ENCODE results near the gene ZNRF4. TPM values are rescaled to one million over a fixed set of nuclear protein-coding genes. Genes with fewer than 3 reads are reported as not detected.

Gene ZNRF4
- total RNA-seq, 1 donor from 2014 or later: not detected

DNA sequence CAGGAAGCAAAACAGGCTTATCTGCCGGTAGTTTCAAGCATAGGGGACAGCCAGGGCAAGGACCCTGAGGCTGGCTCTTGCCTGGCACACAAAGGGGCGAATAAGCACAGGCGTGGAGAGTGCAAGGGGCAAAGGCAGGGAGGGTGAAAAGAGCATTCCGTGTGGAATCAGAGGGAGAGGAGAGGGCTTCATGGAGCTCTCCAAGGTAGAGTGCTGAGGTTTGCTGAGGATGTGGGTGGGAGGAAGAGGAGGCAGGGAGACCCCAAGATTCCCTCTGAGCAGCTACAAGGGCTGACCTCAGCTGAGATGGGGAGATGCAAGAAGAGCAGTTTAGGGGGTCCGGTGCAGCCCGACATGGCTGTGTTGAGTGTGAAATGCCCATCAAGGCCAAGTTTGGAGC is 36.5 kb upstream of the ZNRF4 start:
- no peaks in the 10 kb centered on the region for H3K4me1 ChIP-seq
- H3K4me3 ChIP-seq: no peak overlapping the region
- intact Hi-C loops (cut with DNase I): no loop called here
- no peak overlapping the region for H3K27ac ChIP-seq
- no peaks in the 10 kb centered on the region for H3K9me3 ChIP-seq
- DNase-seq (ENCODE audit: extremely low spot score in 2 of 2): no peak
- no peak for TF ChIP-seq POLR2AphosphoS5 (IDR thresholded peaks at IDR 0.05; ENCODE audit: insufficient read depth in 1 of 2, low read depth in 1 of 2)
- TF ChIP-seq, protein P1, sequence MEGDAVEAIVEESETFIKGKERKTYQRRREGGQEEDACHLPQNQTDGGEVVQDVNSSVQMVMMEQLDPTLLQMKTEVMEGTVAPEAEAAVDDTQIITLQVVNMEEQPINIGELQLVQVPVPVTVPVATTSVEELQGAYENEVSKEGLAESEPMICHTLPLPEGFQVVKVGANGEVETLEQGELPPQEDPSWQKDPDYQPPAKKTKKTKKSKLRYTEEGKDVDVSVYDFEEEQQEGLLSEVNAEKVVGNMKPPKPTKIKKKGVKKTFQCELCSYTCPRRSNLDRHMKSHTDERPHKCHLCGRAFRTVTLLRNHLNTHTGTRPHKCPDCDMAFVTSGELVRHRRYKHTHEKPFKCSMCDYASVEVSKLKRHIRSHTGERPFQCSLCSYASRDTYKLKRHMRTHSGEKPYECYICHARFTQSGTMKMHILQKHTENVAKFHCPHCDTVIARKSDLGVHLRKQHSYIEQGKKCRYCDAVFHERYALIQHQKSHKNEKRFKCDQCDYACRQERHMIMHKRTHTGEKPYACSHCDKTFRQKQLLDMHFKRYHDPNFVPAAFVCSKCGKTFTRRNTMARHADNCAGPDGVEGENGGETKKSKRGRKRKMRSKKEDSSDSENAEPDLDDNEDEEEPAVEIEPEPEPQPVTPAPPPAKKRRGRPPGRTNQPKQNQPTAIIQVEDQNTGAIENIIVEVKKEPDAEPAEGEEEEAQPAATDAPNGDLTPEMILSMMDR (IDR thresholded peaks at IDR 0.05): no peak
- no peak for TF ChIP-seq POLR2A (IDR thresholded peaks at IDR 0.05)
- H3K36me3 ChIP-seq: no peaks in the 10 kb centered on the region
- no peaks in the 10 kb centered on the region for H3K27me3 ChIP-seq

- H3K4me3 ChIP-seq: no peak overlapping the region
- H3K27ac ChIP-seq: no peak overlapping the region
- intact Hi-C loops (cut with DNase I): no loop called here
- no peaks in the 10 kb centered on the region for H3K9me3 ChIP-seq
- H3K36me3 ChIP-seq: no peaks in the 10 kb centered on the region
- no peak for DNase-seq (ENCODE audit: extremely low spot score in 2 of 2)
- H3K4me1 ChIP-seq: no peaks in the 10 kb centered on the region
- no peaks in the 10 kb centered on the region for H3K27me3 ChIP-seq
- TF ChIP-seq, protein P1 (IDR thresholded peaks at IDR 0.05): no peak
- TF ChIP-seq POLR2A (IDR thresholded peaks at IDR 0.05) (no peak), POLR2AphosphoS5 (IDR thresholded peaks at IDR 0.05; ENCODE audit: insufficient read depth in 1 of 2, low read depth in 1 of 2) (no peak)
Observed at GRCh38 chr19:5420953-5421352, 34.3 kb upstream of the ZNRF4 start.

GRCh38 chr19:5423567-5424125 is 31.6 kb upstream of the ZNRF4 start:
- intact Hi-C loops (cut with DNase I): no loop called here
- H3K27me3 ChIP-seq: no peaks in the 10 kb centered on the region
- no peaks in the 10 kb centered on the region for H3K36me3 ChIP-seq
- no peak overlapping the region for H3K27ac ChIP-seq
- no peak overlapping the region for H3K4me3 ChIP-seq
- DNase-seq (ENCODE audit: extremely low spot score in 2 of 2): no peak
- no peak for TF ChIP-seq POLR2AphosphoS5 (IDR thresholded peaks at IDR 0.05; ENCODE audit: insufficient read depth in 1 of 2, low read depth in 1 of 2)
- TF ChIP-seq, protein P1 (IDR thresholded peaks at IDR 0.05): no peak
- no peak for TF ChIP-seq POLR2A (IDR thresholded peaks at IDR 0.05)
- no peaks in the 10 kb centered on the region for H3K4me1 ChIP-seq
- H3K9me3 ChIP-seq: no peaks in the 10 kb centered on the region

DNA sequence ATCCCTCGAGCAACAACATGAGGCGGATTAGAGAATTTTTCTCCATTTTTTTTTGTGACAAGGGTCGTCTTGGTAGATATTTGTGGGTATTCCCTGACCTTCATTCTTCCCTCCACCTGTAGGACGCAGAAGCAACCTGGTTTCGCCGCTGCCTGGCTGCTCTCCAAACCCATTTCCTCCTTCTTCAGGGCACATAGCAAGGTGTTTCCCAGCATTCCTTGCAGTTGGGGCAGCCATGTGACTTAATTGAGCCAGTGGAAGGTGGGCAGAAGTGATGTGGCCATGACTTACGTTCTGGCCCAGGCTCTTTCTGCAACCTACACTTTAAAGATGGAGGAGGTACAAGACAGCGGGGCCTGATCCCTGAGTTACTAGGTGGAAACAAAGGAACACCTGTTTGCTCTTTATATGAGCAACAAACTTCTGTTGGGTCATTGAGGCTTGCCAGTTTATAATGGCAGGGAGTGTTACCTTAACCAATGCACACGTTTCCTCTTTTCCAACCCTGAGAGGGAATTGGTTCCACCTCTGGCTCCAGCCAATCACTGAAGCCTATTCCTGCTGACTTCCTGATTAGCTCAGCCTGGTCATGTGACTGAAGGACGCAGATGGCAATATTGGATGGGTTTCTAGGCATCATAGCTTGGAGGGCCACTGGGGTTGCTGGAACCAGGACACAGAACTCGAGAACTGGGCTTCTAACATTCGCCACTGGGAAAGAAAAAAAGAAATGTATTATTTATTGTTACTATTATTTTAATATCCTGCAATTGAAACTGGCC is 30.8 kb upstream of the ZNRF4 start:
- Histone ChIP-seq H3K27me3 (no peaks in the 10 kb centered on the region), H3K4me3 (no peak overlapping the region), H3K9me3 (no peaks in the 10 kb centered on the region), H3K36me3 (no peaks in the 10 kb centered on the region), H3K27ac (no peak overlapping the region), H3K4me1 (no peaks in the 10 kb centered on the region)
- DNase-seq (ENCODE audit: extremely low spot score in 2 of 2): no peak
- intact Hi-C loops (cut with DNase I): no loop called here
- TF ChIP-seq, protein P1 (IDR thresholded peaks at IDR 0.05): no peak
- no peak for TF ChIP-seq POLR2AphosphoS5 (IDR thresholded peaks at IDR 0.05; ENCODE audit: insufficient read depth in 1 of 2, low read depth in 1 of 2)
- TF ChIP-seq POLR2A (IDR thresholded peaks at IDR 0.05): no peak

GRCh38 chr19:5425260-5425659 is 30.0 kb upstream of the ZNRF4 start:
- Histone ChIP-seq H3K4me1 (no peaks in the 10 kb centered on the region), H3K4me3 (no peak overlapping the region), H3K27ac (no peak overlapping the region), H3K27me3 (no peaks in the 10 kb centered on the region), H3K36me3 (no peaks in the 10 kb centered on the region), H3K9me3 (no peaks in the 10 kb centered on the region)
- no peak for DNase-seq (ENCODE audit: extremely low spot score in 2 of 2)
- no peak for TF ChIP-seq POLR2A (IDR thresholded peaks at IDR 0.05)
- TF ChIP-seq, protein P1 (IDR thresholded peaks at IDR 0.05): no peak
- no peak for TF ChIP-seq POLR2AphosphoS5 (IDR thresholded peaks at IDR 0.05; ENCODE audit: insufficient read depth in 1 of 2, low read depth in 1 of 2)
- intact Hi-C loops (cut with DNase I): no loop called here
